ENCODE results near the gene B9D1.
A peak's percentile ranks its signal among the peaks of the same experiment; 100 is the strongest.

Gene B9D1

GRCh38 chr17:19399750-19400450 lies 37.4 kb upstream of the B9D1 start:
- no peak for TF ChIP-seq CTCF (conservative IDR thresholded peaks at IDR 0.05; ENCODE audit: low read length)
- DNase-seq (ENCODE audit: low read depth), result no peak

GRCh38 chr17:19398301-19399181 lies 36.0 kb upstream of the B9D1 start:
- peak; percentile 29 for DNase-seq (ENCODE audit: low read depth)
- no peak for TF ChIP-seq CTCF (conservative IDR thresholded peaks at IDR 0.05; ENCODE audit: low read length)
- no peak overlapping the region for H3K4me3 ChIP-seq (ENCODE audit: low read length)

More at GRCh38 chr17:19399750-19400450, 37.4 kb upstream of the B9D1 start:
- no peak overlapping the region for H3K4me3 ChIP-seq (ENCODE audit: low read length)

- no peak for DNase-seq (ENCODE audit: low read depth)
- TF ChIP-seq CTCF (conservative IDR thresholded peaks at IDR 0.05; ENCODE audit: low read length), result no peak
- no peak overlapping the region for H3K4me3 ChIP-seq (ENCODE audit: low read length)
Observed at GRCh38 chr17:19397556-19398041, 35.1 kb upstream of the B9D1 start.

GRCh38 chr17:19392303-19392702 lies 29.8 kb upstream of the B9D1 start:
- no peak for DNase-seq (ENCODE audit: low read depth)
- H3K4me3 ChIP-seq (ENCODE audit: low read length), result no peak overlapping the region
- no peak for TF ChIP-seq CTCF (conservative IDR thresholded peaks at IDR 0.05; ENCODE audit: low read length)

GRCh38 chr17:19391432-19391831 lies 28.9 kb upstream of the B9D1 start:
- no peak for DNase-seq (ENCODE audit: low read depth)
- TF ChIP-seq CTCF (conservative IDR thresholded peaks at IDR 0.05; ENCODE audit: low read length), result no peak
- H3K4me3 ChIP-seq (ENCODE audit: low read length), result no peak overlapping the region

- no peak for DNase-seq (ENCODE audit: low read depth)
- TF ChIP-seq CTCF (conservative IDR thresholded peaks at IDR 0.05; ENCODE audit: low read length), result no peak
- H3K4me3 ChIP-seq (ENCODE audit: low read length), result no peak overlapping the region
Observed at GRCh38 chr17:19390951-19391350, 28.4 kb upstream of the B9D1 start.

Data from AG10803 (cell line).